Measurements from ENCODE around the gene ADD3. TPM values are rescaled to one million over a fixed set of nuclear protein-coding genes. Genes with fewer than 3 reads are reported as not detected.

ADD3 gene
- total and polyA plus RNA-seq, 2 of the 13 experiments (the other 11 are each of a cell fraction or from before 2014, with no cell fraction given) = 44.7 to 57.5 TPM

GRCh38 chr10:110118891-110119621 lies 111.3 kb downstream of the ADD3 start:
- BruUV-seq (replicated peaks) = no TSS peak
- no peak for FAIRE-seq
- 98% methylated on average over 1 of the region's 1 CpG for WGBS (ENCODE audit: low lambda C conversion rate)

More at GRCh38 chr10:110118891-110119621, 111.3 kb downstream of the ADD3 start:
- DNase-seq (ENCODE audit: low spot score) (no peak), ATAC-seq (no peak)
- H3K4me2 ChIP-seq (ENCODE audit: low read depth, low read length) = no peak overlapping the region
- H3K27ac ChIP-seq (ENCODE audit: extremely low read length, insufficient read depth, low read length) = no peak overlapping the region
- no peak overlapping the region for H3K9ac ChIP-seq (ENCODE audit: insufficient read depth, low read depth, low read length)
- intact Hi-C loops (cut with micrococcal nuclease; ENCODE audit: unreplicated experiment) (loop anchor here (10.0 kb wide), 1 partner anchor 154 kb away; no protein-coding TSS in a partner anchor), in situ Hi-C loops (cut with HindIII; ENCODE audit: extremely low pct_ligation_motif_present, low pct_unique_long_range_greater_than_20kb) (no loop called here)
- ChIA-PET CTCF (ENCODE audit: low intra/inter-chr PET ratio, low total read pairs) (no interaction called here), POLR2A (no interaction called here)
- H3K4me3 ChIP-seq (replicated peaks in 1 of 3; ENCODE audit: insufficient read depth in 1 of 3, low read depth in 2 of 3, low read length in 3 of 3) = no peak overlapping the region
- no peaks in the 10 kb centered on the region for H3K27me3 ChIP-seq (ENCODE audit: control insufficient read depth in 1 of 2, insufficient read depth in 2 of 2, low read length in 2 of 2)
- no peaks in the 10 kb centered on the region for H4K20me1 ChIP-seq (ENCODE audit: insufficient read depth, low read length)
- H3K9me3 ChIP-seq (ENCODE audit: low read length) = no peaks in the 10 kb centered on the region
- TF ChIP-seq NR1H2 (CRISPR knock-in tag; IDR thresholded peaks at IDR 0.05; ENCODE audit: borderline replicate concordance, low read depth) (no peak), HDAC1 (CRISPR knock-in tag; IDR thresholded peaks at IDR 0.05) (no peak), ARID4A (CRISPR knock-in tag; IDR thresholded peaks at IDR 0.05; ENCODE audit: borderline replicate concordance) (no peak), RFXANK (CRISPR knock-in tag; IDR thresholded peaks at IDR 0.05) (no peak), STAT5B (CRISPR knock-in tag; IDR thresholded peaks at IDR 0.05) (no peak), ZNF512B (CRISPR knock-in tag; IDR thresholded peaks at IDR 0.05; ENCODE audit: borderline replicate concordance) (no peak), PTBP1 (IDR thresholded peaks at IDR 0.05; ENCODE audit: low read depth, low read length, poor library complexity, severe bottlenecking) (no peak), ZNF513 (CRISPR knock-in tag; conservative IDR thresholded peaks at IDR 0.05) (no peak), CREBL2 (CRISPR knock-in tag; IDR thresholded peaks at IDR 0.05; ENCODE audit: borderline replicate concordance) (no peak), PCBP1 (IDR thresholded peaks at IDR 0.05; ENCODE audit: borderline replicate concordance, low read depth, low read length) (no peak), MAFG (CRISPR knock-in tag; IDR thresholded peaks at IDR 0.05) (no peak), CREB3 (CRISPR knock-in tag; IDR thresholded peaks at IDR 0.05) (no peak)
- no peaks in the 10 kb centered on the region for H3K4me1 ChIP-seq (ENCODE audit: insufficient read depth, low read length)
- H3K79me2 ChIP-seq (ENCODE audit: insufficient read depth, low read length) = no peaks in the 10 kb centered on the region
- H3K36me3 ChIP-seq (replicated peaks in 1 of 2; ENCODE audit: control insufficient read depth in 1 of 2, insufficient read depth in 2 of 2, low read length in 2 of 2) = peaks cover 4 to 29% of the 10 kb centered on the region in 2 experiments
- no peak overlapping the region for H2AFZ ChIP-seq (ENCODE audit: low read length)

Data from HepG2 (cell line).